Omental fat pad (tissue), 4 donors: ENCODE measurements around the gene FBN1. TPM values are rescaled to one million over a fixed set of nuclear protein-coding genes. Genes with fewer than 3 reads are reported as not detected.

Experiments used
- ATAC-seq: fragments of 150-250 bp; one replicate; pipeline ENCODE4 v1.9.1; 2016; ENCODE audit warnings: mild to moderate bottlenecking, moderate library complexity; ENCODE audit not compliant: low FRiP score
- DNase-seq: peaks from one replicate; pipeline ENCODE4 v3.0.0-alpha.2; 2019; ENCODE audit warnings: low spot score
- total RNA-seq, 4 donors: library from RNA; depleted of rRNA; stranded (reverse); fragments of >200 nt; gene quantifications; one replicate each; pipeline ENCODE4 v1.1.0, GENCODE V29; 2016
- TF ChIP-seq, protein P1 (sequence below), 3 donors: fragments of 450-650 bp; IDR thresholded peaks; one replicate each; pipeline ENCODE4 v1.5.1; 2016 to 2017; ENCODE audit warnings: antibody characterized with exemption in 3 of 3, mild to moderate bottlenecking in 3 of 3, moderate library complexity in 2 of 3

The FBN1 gene
- total RNA-seq, 4 donors from 2014 or later = 91.5 to 413 (median 137) TPM

DNA sequence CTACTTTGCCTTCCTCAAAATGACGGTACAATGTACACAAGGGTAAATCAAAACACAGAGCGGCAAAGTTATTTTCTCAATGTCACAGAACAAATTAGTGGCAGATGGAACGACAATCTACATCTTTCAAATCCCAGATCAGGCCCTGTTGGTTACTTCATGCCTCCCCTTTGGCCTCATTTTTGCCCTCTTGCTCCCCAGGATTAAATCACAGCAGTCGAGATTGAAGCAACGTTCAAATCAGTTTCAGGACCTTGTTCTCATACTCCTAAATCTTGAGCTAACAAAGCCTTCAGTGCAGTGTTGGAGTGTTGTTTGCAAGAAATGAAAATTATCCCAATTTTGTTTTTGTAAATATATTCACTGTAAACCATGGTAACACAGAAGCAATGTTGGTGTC is 91.4 kb downstream of the FBN1 start:
- TF ChIP-seq, protein P1, sequence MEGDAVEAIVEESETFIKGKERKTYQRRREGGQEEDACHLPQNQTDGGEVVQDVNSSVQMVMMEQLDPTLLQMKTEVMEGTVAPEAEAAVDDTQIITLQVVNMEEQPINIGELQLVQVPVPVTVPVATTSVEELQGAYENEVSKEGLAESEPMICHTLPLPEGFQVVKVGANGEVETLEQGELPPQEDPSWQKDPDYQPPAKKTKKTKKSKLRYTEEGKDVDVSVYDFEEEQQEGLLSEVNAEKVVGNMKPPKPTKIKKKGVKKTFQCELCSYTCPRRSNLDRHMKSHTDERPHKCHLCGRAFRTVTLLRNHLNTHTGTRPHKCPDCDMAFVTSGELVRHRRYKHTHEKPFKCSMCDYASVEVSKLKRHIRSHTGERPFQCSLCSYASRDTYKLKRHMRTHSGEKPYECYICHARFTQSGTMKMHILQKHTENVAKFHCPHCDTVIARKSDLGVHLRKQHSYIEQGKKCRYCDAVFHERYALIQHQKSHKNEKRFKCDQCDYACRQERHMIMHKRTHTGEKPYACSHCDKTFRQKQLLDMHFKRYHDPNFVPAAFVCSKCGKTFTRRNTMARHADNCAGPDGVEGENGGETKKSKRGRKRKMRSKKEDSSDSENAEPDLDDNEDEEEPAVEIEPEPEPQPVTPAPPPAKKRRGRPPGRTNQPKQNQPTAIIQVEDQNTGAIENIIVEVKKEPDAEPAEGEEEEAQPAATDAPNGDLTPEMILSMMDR (IDR thresholded peaks at IDR 0.05) = no peak
- DNase-seq = no peak
- no peak for ATAC-seq

DNA sequence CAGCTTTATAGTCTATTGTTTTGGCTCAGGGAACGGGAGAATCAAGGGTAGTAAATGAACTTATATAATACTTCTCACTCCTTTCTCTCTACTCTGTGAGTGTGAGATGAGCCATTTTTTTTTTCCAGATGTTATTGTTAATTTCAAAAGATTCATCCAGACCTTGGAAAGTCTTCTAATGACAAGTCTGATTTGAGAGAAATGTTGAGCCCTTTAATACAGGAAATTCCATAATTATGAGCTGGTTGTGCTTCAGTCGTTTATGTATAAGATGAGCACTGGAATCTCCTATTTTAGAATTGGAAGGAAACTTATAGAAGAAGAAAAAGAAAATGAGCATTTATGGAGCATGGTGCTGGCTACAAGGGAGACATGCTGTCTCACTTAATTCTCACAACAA is 92.0 kb downstream of the FBN1 start:
- ATAC-seq = no peak
- no peak for DNase-seq
- TF ChIP-seq, protein P1 (IDR thresholded peaks at IDR 0.05) = no peak

DNA sequence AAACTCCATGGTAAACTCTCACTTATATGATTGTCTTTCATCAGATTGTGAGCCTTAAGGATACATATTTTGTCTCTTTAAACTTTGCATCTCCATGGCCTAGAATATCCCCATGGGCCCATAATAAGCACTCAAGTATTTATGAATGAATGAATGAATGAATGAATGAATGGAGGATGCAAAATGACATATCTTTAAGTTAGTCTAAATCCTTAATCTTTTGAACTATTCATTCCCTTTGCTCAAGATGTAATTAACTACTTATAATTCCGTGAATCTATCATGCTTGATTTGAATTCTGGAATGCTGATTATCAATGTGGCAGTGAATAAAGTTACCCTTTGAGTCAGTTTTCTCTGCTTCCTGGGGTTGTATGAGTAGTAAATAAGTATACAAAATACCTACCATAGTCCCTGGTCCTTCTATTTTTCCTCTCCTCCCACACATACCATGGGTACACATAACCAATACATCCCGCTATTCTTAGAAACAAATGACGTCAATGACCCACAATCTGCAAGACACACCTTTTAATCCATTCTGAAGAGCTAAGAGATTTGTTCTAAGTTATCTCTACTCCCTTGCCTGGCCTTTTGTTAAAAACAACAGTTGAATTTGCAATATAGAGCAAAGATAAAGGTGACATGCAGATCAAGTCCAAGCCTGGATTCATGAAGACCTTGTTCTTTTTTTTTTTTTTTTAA is 94.5 kb downstream of the FBN1 start:
- DNase-seq (no peak), ATAC-seq (no peak)
- TF ChIP-seq, protein P1 (IDR thresholded peaks at IDR 0.05) = no peak

DNA sequence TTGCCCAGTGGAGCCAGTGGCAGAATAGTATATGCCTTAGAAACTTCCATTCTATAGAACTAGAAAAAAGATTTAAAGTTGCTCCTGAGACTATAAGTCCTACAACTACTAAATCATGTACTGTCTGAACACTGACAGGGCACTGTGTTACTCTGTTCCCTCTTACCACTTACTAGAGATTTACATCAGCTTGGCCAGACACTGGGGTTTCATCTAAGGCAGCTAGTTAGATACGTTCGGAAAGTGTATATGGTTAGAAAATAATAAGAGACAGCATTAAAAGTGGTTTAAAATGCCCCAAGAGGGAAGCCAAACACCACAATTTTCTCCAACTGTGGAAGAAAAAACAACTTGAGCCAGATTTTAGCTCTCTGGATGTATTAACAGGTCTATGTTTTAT is 97.1 kb downstream of the FBN1 start:
- DNase-seq (no peak), ATAC-seq (no peak)
- TF ChIP-seq, protein P1 (IDR thresholded peaks at IDR 0.05) = no peak

DNA sequence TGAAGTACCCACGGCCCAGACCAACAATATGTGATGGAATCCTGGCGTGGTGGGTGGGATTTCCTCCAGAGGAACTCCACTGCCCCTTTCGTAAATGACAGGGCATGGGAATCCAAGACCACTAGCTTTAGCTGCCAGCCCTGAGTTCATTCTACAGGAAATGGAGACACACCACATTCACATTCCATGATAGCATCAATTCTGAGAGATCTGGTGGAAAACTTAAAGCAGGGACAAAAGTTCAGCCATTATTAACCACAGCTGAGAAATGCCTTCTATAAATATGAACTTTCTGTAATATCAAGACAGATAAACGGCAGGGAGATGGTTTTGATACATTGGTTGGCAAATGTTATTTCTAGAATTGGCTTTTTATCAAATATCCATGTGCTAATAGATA is 98.2 kb downstream of the FBN1 start:
- TF ChIP-seq, protein P1 (IDR thresholded peaks at IDR 0.05) = no peak
- ATAC-seq (no peak), DNase-seq (no peak)

DNA sequence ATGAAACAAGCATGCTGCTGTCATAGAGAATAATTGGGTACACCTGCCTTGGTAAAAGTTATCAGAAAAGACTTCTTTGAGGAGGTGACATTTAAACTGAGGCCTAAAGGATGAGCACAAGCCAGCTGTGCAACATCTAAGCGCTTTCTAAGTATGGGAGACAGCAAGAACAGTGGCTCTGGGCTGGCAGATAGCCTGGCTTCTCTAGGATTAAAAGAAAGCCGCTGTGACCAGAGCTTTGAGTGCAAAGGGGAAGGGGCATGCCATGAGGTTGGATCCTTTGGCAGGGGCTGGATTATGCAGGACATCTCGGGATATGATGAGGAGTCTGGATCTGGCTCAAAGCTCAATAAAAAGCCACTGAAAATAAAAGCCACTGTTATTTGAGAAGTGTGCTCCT is 99.2 kb downstream of the FBN1 start:
- no peak for DNase-seq
- TF ChIP-seq, protein P1 (IDR thresholded peaks at IDR 0.05) = no peak
- no peak for ATAC-seq

DNA sequence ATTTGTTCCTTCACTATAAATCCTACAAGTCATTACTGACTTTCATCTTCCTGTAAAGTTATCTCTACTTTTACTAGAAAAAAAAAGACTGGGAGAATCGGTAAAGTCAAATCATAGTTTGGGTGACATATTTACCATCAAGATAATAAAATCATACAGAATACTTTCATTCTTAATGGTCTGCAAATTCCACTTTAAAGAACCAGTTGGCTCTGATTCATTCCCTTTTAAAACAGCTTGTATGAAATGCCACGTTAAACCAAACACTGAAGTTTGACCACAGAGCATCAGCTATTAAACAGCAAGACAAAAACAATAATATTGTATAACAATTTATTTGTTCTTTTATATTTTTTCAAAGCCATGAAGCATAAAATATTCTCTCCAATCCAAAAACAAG is 100.7 kb downstream of the FBN1 start:
- no peak for DNase-seq
- TF ChIP-seq, protein P1 (IDR thresholded peaks at IDR 0.05) = no peak

More for the DNA sequence above, 100.7 kb downstream of the FBN1 start:
- no peak for ATAC-seq
